ENCODE measurements around the gene PHF21A.

PHF21A gene

GRCh38 chr11:45960387-45961095 is 160.7 kb downstream of the PHF21A start (continued):
- TF ChIP-seq TSHZ2 (CRISPR knock-in tag; IDR thresholded peaks at IDR 0.05), result no peak
- no peak for TF ChIP-seq OSR1 (CRISPR knock-in tag; IDR thresholded peaks at IDR 0.05)
- no peak for TF ChIP-seq ZNF8 (CRISPR knock-in tag; IDR thresholded peaks at IDR 0.05)
- no peak for TF ChIP-seq GLIS3 (CRISPR knock-in tag; IDR thresholded peaks at IDR 0.05)
- no peak for TF ChIP-seq ZC3H10 (CRISPR knock-in tag; IDR thresholded peaks at IDR 0.05)
- TF ChIP-seq RARB (CRISPR knock-in tag; IDR thresholded peaks at IDR 0.05), result no peak
- TF ChIP-seq, protein P1, sequence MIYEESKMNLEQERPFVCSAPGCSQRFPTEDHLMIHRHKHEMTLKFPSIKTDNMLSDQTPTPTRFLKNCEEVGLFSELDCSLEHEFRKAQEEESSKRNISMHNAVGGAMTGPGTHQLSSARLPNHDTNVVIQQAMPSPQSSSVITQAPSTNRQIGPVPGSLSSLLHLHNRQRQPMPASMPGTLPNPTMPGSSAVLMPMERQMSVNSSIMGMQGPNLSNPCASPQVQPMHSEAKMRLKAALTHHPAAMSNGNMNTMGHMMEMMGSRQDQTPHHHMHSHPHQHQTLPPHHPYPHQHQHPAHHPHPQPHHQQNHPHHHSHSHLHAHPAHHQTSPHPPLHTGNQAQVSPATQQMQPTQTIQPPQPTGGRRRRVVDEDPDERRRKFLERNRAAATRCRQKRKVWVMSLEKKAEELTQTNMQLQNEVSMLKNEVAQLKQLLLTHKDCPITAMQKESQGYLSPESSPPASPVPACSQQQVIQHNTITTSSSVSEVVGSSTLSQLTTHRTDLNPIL (CRISPR knock-in tag; IDR thresholded peaks at IDR 0.05; ENCODE audit: low read depth), result no peak
- no peak for TF ChIP-seq TOX (CRISPR knock-in tag; IDR thresholded peaks at IDR 0.05; ENCODE audit: borderline replicate concordance)
- no peak for TF ChIP-seq ZFP30 (CRISPR knock-in tag; IDR thresholded peaks at IDR 0.05)
- TF ChIP-seq PATZ1 (CRISPR knock-in tag; IDR thresholded peaks at IDR 0.05; ENCODE audit: borderline replicate concordance), result no peak

DNA sequence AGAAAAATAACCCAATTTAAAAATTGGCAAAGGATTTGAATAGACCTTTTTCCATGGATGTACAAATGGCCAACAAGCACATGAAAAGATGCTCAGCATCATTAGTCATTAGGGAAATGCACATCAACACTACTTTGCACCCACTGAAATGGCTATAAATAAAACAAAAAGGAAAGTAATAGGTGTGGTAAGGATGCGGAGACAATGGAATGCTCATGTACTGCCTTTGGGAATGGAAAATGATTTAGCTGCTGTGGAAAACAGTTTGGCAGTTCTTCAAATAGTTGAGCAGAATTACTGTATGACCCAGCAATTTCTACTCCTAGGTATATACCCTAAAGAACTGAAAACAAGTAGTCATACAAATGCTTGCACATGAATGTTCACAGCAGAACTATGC is 161.4 kb downstream of the PHF21A start:
- no peak for ATAC-seq
- TF ChIP-seq RARB (CRISPR knock-in tag; IDR thresholded peaks at IDR 0.05), result no peak
- TF ChIP-seq TSHZ2 (CRISPR knock-in tag; IDR thresholded peaks at IDR 0.05), result no peak
- TF ChIP-seq SNAI2 (CRISPR knock-in tag; IDR thresholded peaks at IDR 0.05), result no peak
- no peak for TF ChIP-seq TCF4 (CRISPR knock-in tag; IDR thresholded peaks at IDR 0.05; ENCODE audit: borderline replicate concordance)
- TF ChIP-seq PATZ1 (CRISPR knock-in tag; IDR thresholded peaks at IDR 0.05; ENCODE audit: borderline replicate concordance), result no peak
- no peak for TF ChIP-seq PPARA (CRISPR knock-in tag; IDR thresholded peaks at IDR 0.05; ENCODE audit: borderline replicate concordance)
- no peak for TF ChIP-seq BACH2 (CRISPR knock-in tag; IDR thresholded peaks at IDR 0.05; ENCODE audit: borderline replicate concordance)
- no peak for TF ChIP-seq ISL1 (CRISPR knock-in tag; IDR thresholded peaks at IDR 0.05)
- no peak for TF ChIP-seq OSR1 (CRISPR knock-in tag; IDR thresholded peaks at IDR 0.05)
- no peak for TF ChIP-seq ARNTL (CRISPR knock-in tag; IDR thresholded peaks at IDR 0.05; ENCODE audit: borderline replicate concordance, low read depth)
- TF ChIP-seq ZC3H10 (CRISPR knock-in tag; IDR thresholded peaks at IDR 0.05), result no peak
- no peak for TF ChIP-seq ZNF70 (CRISPR knock-in tag; IDR thresholded peaks at IDR 0.05)
- no peak for TF ChIP-seq ZNF565 (CRISPR knock-in tag; conservative IDR thresholded peaks at IDR 0.05; ENCODE audit: low read depth)

- no peak for ATAC-seq
- TF ChIP-seq, protein P2, sequence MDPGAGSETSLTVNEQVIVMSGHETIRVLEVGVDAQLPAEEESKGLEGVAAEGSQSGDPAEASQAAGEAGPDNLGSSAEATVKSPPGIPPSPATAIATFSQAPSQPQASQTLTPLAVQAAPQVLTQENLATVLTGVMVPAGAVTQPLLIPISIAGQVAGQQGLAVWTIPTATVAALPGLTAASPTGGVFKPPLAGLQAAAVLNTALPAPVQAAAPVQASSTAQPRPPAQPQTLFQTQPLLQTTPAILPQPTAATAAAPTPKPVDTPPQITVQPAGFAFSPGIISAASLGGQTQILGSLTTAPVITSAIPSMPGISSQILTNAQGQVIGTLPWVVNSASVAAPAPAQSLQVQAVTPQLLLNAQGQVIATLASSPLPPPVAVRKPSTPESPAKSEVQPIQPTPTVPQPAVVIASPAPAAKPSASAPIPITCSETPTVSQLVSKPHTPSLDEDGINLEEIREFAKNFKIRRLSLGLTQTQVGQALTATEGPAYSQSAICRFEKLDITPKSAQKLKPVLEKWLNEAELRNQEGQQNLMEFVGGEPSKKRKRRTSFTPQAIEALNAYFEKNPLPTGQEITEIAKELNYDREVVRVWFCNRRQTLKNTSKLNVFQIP (CRISPR knock-in tag; IDR thresholded peaks at IDR 0.05; ENCODE audit: borderline replicate concordance, low read depth), result no peak
- TF ChIP-seq ESRRG (CRISPR knock-in tag; IDR thresholded peaks at IDR 0.05) (no peak), ARNTL (CRISPR knock-in tag; IDR thresholded peaks at IDR 0.05; ENCODE audit: borderline replicate concordance, low read depth) (no peak), ZFP30 (CRISPR knock-in tag; IDR thresholded peaks at IDR 0.05) (no peak), ZNF565 (CRISPR knock-in tag; conservative IDR thresholded peaks at IDR 0.05; ENCODE audit: low read depth) (no peak), CSRNP3 (CRISPR knock-in tag; IDR thresholded peaks at IDR 0.05) (no peak), TOX (CRISPR knock-in tag; IDR thresholded peaks at IDR 0.05; ENCODE audit: borderline replicate concordance) (no peak), ZNF8 (CRISPR knock-in tag; IDR thresholded peaks at IDR 0.05) (no peak), ISL1 (CRISPR knock-in tag; IDR thresholded peaks at IDR 0.05) (no peak), RARB (CRISPR knock-in tag; IDR thresholded peaks at IDR 0.05) (no peak), GLIS3 (CRISPR knock-in tag; IDR thresholded peaks at IDR 0.05) (no peak)
These were observed 171.3 kb downstream of the PHF21A start for GRCh38 chr11:45949992-45950407.

Data from SK-N-SH treated with all-trans-retinoic acid at 6 μM for 48 hours (cell line).